22Rv1 (cell line): ENCODE data around the gene ZNF436.

ENCODE experiments used
- H3K27ac ChIP-seq: fragments of 450-650 bp; 2 replicates; pipeline ENCODE4 v1.5.1; 2017
- ZFX ChIP-seq: fragments of 450-650 bp; IDR thresholded peaks from 2 replicates; pipeline ENCODE4 v1.6.1; 2017; ENCODE audit warnings: antibody characterized with exemption, borderline replicate concordance
- TF ChIP-seq, protein P1 (sequence below): fragments of 450-650 bp; IDR thresholded peaks from 2 replicates; pipeline ENCODE4 v1.5.1; 2017; ENCODE audit warnings: mild to moderate bottlenecking

ZNF436 gene

DNA sequence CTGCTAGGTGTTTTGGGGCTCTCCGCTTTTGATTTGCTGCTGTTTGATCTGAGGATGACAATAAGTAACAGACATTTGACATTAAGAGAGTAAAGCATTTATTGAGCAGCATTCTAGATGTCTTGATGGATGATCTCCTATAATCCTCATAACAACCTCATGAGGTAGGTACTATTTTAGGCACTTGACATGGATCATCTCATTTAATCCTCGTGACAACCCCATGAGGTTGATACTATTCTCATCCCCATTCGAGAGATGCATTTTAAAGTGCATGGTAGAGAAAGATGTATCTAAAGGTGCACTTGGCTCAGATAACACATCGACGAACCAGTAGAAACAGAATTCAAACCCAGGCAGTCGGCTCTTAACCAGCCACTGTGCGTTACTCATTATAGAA is 28.3 kb upstream of the ZNF436 start:
- no peak overlapping the region for H3K27ac ChIP-seq
- TF ChIP-seq ZFX = no peak
- TF ChIP-seq, protein P1, sequence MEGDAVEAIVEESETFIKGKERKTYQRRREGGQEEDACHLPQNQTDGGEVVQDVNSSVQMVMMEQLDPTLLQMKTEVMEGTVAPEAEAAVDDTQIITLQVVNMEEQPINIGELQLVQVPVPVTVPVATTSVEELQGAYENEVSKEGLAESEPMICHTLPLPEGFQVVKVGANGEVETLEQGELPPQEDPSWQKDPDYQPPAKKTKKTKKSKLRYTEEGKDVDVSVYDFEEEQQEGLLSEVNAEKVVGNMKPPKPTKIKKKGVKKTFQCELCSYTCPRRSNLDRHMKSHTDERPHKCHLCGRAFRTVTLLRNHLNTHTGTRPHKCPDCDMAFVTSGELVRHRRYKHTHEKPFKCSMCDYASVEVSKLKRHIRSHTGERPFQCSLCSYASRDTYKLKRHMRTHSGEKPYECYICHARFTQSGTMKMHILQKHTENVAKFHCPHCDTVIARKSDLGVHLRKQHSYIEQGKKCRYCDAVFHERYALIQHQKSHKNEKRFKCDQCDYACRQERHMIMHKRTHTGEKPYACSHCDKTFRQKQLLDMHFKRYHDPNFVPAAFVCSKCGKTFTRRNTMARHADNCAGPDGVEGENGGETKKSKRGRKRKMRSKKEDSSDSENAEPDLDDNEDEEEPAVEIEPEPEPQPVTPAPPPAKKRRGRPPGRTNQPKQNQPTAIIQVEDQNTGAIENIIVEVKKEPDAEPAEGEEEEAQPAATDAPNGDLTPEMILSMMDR = no peak

DNA sequence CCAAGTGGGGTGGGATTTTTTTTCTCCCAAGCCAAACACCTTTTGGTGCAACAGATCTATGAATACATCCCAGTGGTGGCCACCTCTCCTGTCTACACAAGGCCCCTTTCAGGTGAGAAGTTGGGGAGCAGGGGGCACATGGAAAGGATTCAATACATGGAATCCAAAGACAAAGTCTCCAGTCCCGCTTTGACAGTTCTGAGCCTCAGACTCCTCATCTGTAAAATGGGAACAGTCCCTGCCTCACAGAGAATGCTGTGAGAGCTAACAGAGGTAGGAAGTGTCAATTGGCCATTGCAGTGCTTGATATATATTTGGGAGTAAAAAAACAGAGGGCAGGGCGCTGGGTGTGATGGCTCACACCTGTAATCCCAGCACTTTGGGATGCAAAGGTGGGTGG is 26.7 kb upstream of the ZNF436 start:
- H3K27ac ChIP-seq = no peak overlapping the region
- TF ChIP-seq ZFX = no peak
- TF ChIP-seq, protein P1 = no peak

DNA sequence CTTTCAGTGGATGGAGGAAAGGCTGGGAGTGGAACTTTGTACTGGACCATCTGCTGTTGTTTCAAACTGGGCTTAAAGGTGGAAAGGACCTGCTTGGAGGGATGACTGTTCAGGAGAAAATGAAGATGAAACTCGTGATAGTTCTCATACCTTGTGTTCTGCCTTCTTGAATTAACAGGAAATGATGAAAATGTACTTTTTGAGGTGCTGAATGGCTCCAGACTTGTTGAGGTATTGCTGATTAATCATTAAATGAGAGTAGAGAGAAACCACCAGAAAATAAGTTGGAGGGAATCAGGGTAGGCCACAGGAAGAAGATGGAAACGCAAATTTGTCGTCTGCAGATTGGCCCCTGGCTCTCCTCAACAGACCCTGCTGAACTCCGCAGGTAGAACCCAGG is 26.2 kb upstream of the ZNF436 start:
- TF ChIP-seq ZFX = no peak
- TF ChIP-seq, protein P1 = no peak
- H3K27ac ChIP-seq = no peak overlapping the region

DNA sequence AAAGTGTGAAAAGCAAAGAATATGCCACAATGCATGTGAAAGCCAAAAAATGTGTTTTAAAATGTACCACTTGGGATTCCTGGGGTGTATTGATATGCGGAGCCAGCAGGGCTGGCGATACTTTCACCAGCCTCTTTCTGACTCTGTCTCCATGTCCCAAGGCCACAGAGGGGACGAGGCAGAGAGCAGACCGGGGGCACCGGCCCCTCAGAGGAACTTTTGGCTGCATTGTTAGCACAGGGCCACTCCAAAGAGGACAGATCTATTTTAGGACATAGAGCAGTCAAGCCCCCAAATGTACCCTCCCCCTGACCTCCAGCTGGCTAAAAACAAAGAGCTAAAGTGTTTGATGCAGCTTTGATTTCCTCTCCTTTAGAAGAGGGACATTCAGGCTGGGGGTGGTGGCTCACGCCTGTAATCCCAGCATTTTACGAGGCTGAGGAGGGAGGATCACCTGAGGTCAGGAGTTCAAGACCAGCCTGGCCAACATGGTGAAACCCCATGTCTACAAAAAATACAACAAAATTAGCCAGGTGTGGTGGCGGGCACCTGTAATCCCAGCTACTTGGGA is 25.6 kb upstream of the ZNF436 start:
- no peak overlapping the region for H3K27ac ChIP-seq
- no peak for TF ChIP-seq ZFX
- TF ChIP-seq, protein P1 = no peak

DNA sequence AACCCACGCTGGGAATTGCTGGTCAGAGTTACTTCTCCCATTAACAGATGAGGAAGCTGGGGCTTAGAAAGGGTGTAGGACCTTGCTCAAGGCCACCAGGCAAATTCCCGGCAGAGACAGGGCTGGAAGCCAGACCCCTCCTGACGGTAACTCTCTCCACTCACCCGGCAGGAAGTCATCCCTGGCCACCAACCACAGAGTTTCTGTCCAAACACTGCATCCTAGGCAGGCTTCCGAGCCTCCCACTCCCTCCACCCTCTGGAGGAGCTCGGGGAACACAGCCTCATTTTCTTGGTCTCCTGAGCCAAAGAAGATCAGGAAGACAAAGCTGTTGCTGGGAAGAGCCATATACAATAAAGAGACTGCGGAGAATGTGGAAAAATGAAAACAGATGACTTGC is 25.0 kb upstream of the ZNF436 start:
- TF ChIP-seq, protein P1 = no peak
- no peak for TF ChIP-seq ZFX
- no peak overlapping the region for H3K27ac ChIP-seq

DNA sequence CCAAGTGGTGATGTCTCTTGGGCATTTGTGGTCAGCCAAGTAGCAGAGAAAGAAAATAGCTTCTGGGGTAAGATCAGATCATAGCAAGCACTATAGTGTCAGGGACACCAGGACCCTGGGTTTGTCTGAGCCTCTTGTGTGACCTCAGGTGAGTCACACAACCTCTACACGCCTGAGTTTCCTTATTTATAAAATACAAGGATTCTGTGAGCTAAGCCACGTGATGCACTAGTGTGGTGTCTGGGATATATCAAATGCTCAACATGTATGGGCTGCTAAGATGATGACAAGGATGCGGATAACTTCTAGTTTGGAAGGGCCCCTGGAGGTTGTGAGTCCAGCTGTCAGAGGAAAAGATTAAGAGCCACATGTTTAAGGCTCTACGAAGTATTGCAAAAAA is 24.5 kb upstream of the ZNF436 start:
- TF ChIP-seq ZFX = no peak
- no peak overlapping the region for H3K27ac ChIP-seq

DNA sequence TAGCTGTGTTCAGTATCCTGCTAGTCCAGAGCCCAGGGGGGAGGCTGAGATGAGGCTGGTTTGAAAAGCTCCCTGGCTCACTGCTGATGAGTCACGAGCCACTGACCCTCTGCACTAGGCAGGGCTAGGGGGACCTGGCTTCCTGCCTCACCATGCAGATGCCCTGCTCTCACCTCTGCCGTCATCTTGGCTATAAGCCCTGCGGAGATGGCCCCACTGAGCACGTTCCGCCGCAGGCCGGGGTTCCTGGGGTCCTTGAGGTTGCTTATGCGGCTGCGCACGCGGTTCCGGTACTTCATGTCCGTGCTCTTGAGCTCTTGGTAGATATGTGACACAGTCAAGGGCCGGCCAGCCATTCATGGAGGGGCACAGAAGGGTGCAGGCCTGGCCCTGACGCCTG is 24.1 kb upstream of the ZNF436 start:
- no peak overlapping the region for H3K27ac ChIP-seq
- TF ChIP-seq, protein P1 = no peak
- TF ChIP-seq ZFX = no peak
